DMS153 (cell line): Measurements from ENCODE around the gene MSH5.

Experiments used
- DNase-seq: peaks from one replicate; lab custom pipeline; 2025; lab: John Stamatoyannopoulos, UW

MSH5 gene

GRCh38 chr6:31729979-31730630 lies 9.7 kb upstream of the MSH5 start:
- DNase-seq: peak; percentile 51

- DNase-seq: no peak
These were observed 9.1 kb upstream of the MSH5 start for GRCh38 chr6:31730631-31731086.

DNA sequence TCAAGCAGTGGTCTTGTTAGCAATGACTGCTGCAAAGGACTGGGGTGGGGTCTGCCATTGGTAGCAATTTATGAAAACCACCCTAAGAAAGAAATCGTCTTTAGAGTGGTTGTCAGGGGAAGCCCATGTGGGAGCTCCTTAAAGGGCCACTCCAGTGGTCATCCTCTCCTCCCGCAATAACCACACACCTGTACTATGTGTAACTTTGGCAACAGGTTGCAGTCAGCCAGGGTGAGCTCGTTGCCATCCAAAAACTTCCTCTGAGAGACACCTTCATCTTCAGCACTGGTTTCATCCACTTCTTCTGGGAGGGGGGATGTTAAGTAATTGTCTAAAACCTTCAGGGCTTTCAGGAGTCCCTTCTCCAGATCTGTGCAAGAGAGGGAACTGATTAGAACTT lies 7.8 kb upstream of the MSH5 start:
- DNase-seq: no peak

DNA sequence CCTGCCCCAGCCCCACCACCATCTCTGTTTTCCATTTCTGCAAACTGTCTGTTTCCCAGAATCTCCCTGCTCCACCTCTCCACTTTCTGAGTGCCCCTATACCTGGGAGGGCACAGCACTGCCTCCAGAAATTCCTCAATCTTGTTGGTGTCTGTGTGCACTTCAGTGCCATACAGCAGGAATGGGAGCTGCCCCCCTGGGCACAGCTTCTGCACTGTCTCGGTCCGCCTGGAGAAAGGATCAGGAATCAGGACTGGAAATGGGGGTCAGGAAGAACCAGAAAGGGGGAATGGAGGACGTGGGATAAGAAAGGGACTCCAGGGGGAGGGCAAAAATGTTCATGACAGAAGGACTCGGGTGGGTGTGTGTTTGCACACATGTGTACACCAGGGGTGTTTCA lies 6.1 kb upstream of the MSH5 start:
- no peak for DNase-seq

GRCh38 chr6:31734247-31734820 lies 5.5 kb upstream of the MSH5 start:
- DNase-seq: no peak

GRCh38 chr6:31734821-31735406 lies 4.9 kb upstream of the MSH5 start:
- no peak for DNase-seq

GRCh38 chr6:31736021-31736767 lies 3.6 kb upstream of the MSH5 start, which contains the start of gene CLIC1:
Gene CLIC1 (minus strand): TSS chr6:31736530. CDS start chr6:31736300, 230 bp downstream.
- peak; percentile 82 for DNase-seq

DNA sequence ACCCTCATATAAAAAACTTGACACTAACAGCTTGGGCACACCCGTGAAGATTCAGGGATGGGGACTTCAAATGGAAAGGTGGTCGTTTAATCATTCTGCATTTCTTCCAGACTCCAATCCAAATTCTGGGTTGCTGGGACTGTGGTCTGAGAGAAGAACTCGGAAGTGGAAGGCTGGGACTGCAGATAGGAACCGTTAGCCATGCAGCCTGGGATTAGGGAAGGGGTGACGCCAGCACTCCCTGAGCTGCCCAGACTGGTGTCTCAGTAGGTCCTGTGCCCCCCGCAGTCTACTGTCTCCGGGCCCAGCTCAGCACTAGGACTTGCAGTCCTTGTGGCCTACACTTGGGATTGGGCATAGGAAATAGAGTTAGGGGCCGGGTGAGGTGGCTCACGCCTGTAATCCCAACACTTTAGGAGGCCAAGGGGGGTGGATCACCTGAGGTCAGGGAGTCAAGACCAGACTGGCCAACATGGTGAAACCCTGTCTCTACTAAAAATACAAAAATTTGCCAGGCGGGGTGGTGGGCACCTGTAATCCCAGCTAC lies 3.0 kb upstream of the MSH5 start:
- DNase-seq: no peak

DNA sequence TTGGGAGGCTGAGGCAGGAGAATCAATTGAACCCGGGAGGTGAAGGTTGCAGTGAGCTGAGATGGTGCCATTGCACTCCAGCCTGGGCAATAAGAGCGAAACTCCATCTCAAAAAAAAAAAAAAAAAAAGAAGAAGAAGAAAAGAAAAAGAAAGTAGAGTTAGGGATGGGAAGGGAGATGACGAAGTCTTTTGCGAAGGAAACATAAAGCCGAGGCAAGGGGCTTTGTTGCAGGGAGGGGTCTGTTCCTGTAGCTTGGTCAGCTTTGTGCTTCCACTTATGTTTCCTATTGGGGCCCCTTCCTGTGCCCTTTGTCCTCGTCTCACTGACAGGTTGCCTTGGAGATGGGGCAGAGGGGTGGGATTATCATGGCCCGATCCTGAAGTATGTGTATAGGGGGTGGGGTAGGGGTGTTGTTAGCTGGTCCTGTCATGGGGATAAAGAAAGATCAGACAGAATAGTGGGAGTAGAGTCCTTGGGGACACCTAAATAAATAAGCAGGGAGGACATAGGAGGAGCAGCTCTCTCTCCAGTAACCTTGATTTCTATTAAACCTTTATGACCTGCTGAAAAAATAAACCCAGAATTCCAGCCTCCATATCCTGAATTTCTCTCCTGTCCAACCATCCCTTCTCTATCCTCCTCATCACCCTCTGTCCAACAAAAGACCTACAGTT lies 2.4 kb upstream of the MSH5 start:
- peak; percentile 72 for DNase-seq

DNA sequence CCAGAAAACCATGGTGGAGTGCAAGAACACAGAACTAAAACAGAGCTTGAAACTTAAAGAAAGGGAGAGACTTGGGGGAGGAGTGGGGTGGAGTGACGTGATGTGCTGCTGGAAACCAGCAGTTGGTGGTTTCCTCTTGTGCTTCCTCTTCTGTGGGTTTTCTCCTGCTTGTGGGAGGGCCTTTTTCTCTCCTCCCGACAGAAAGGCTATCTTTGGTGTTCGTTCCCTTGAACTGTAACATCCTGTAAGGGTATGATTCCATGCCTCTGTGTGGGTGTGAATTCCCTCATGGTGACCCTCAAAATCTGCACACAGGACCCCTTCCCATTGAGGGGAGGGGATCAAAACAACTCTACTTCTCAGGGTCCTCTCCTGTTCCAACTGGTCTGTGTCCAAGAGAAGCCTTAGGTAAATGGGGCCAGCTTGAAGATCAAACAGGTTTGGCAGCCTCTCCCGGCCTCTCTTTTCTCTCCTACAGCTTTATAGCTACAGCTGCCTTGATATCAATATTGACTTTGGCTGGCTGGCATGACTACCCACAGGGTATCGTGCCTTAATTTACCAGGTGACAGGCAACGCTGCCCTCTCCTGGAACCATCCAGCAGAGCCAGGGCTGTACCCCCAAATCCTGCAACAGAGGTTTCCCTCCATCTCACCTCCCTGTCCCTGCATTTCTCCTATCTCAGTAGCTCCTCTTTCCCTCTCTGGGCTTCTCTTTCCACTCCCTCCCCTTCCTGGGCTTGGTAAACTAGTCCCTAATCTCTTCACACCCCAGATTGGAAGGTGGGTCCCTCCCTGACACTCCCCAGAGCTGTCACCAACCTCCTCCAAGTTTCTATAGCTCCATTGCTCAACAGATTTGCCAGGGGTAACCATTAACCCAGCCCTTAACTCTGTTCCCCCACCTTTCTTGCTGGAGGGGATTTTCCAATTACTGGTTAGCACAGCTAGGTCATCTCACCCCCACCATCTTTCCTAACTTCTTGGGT lies 1.5 kb upstream of the MSH5 start:
- peak; percentile 95 for DNase-seq

DNA sequence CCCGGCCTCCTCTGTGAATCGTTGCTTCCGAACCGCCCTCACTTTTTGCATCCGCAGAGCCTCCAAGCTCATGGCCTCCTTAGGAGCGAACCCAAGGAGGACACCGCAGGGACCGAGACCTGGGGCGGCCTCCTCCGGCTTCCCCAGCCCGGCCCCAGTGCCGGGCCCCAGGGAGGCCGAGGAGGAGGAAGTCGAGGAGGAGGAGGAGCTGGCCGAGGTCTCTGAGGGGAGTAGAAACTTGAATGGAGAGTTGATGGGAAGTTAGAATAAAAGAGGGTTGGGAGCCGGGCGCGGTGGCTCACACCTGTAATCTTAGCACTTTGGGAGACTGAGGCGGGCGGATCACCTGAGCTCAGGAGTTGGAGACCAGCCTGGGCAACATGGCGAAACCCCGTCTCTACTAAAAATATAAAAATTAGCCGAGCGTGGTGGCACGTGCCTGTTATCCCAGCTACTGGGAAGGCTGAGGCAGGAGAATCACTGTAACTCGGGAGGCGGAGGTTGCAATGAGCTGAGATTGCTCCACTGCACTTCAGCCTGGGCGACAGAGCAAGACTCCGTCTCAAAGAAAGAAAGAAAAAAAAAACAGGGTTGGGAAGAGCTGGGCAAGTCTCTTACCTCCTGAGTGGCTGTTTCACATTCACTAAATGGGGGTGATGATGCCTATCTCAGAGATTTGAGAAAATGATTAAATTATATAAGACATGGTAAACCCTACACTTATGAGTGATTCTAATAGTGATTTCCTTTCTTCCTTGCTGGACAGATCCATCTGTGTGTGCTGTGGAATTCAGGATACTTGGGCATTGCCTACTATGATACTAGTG lies 805 bp downstream of the MSH5 start:
- DNase-seq: no peak

DNA sequence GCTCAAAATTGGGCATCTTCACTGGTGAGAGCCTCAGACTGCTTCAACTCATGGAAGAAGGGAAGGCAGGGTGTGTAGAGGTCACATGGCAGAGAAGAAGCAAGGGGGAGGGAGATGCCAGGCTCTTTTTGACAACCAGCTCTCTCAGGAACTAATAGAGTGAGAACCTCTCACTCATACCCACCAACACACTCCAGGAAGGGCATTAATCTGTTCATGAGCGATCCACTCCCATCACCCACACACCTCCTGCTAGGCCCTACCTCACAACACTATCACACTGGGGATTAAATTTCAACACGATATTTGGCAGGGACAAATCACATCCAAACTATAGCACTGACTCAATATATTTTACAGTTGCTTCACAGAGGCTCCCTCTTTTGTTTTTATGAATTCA lies 2.0 kb downstream of the MSH5 start:
- DNase-seq: no peak

GRCh38 chr6:31742894-31743293 lies 3.1 kb downstream of the MSH5 start:
- DNase-seq: no peak

DNA sequence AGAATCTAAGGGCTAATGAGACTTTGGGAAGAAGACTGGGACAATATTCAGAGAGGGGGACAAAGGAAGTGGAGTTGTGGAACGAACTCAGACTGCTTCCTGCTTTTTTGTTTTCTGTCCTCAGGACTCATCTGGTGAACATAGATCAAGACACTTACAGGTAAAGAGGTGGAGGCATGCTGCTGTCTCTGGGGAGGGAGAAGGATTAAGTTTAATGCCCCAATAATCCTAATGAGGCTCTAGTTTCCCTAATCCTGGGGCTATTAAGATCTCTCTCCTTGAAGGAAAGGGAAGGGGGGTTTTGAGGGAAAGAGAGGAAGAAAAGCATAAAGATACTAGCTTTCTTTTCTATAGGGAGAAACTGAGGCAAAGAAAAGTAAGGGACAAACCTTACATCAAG lies 4.6 kb downstream of the MSH5 start:
- no peak for DNase-seq

DNA sequence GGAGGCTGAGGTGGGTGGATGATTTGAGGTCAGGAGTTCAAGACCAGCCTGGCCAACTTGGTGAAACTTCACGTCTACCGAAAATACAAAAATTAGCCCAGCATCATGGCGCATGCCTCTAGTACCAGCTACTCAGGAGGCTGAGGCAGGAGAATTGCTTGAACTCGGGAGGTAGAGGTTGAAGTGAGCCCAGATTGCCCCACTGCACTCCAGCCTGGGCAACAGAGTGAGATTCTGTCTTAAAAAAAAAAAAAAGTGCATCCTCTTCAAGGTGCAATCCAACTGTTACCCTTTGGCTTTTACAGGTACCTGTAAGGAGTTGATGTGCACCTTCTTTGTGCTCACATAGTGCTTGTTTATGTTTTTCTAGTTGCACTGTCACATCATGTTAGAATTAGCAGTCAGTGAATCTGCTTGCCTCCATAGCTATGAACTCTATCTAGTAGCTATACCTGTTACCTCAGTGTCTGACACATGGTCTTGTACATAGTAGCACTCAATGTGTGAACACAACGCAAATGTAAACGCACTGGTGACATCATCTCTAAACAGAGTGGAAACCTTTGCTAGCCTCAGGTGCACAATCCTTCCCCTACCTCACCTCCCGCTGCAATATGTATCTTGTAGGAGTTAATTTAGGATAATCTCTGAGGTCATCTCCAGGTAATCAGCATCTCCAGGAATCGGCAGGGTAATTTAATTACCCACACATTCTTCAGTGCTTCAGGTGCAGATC lies 9.7 kb downstream of the MSH5 start:
- no peak for DNase-seq

DNA sequence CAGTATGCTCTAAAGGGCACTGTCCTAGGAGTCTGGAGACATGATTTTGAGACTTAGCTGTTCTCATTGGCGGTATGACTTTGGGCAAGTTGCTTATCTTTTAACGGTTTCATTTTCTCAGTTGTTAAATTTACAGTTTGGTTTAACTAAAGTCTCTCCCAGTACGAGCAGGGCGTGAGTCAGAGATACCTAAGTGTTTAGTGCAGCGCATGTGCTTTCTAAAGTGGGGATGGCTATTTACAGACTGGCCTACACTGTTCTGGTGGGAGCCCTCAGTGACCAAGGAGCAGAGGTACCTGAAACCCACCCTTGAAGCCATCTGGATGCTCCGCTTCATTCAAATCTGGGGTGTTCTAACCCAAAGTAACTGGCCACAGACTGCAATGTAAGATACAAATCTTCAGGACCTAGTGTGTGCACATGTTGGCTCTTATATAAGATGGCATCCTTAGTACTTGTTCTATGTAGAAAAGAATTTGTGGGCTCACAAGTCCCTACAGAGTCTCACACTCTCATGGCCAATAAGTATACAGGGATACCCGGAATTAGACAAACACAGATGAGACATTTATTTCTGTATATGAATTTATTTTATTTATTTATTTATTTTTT lies 10.7 kb downstream of the MSH5 start:
- no peak for DNase-seq

DNA sequence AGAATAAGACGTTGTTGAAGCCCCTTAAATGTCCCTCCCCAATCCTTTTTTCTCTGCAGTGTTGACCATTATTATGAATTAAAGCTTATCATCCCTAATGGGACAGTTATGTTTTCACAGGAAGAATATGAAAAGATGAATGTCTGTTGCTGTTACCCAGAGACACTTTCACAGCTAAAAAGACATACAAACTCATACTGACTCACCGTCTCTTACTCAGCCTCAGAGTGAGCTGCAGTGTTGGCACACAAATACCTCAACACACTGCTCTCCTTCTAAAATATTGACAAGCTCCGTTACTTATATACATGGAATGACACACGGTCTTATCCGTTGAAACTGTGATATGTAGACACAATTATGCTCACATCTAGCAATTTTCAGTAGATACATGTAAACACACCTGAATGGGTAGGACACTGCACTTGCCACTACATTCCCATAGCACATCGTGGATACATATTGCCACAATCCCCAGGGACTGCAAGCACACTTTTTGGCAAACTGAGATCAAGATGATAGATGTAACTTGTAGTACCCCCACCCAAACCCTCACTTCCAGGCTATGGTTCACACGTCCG lies 13.0 kb downstream of the MSH5 start:
- no peak for DNase-seq

GRCh38 chr6:31758281-31758680 lies 18.5 kb downstream of the MSH5 start:
- no peak for DNase-seq
